RCC 7860 (cell line): ENCODE results near the gene ATXN7L1.

Source experiments
- DNase-seq: peaks from one replicate; pipeline ENCODE4 v3.0.0-alpha.2; 2015; ENCODE audit warnings: low spot score
- FAIRE-seq: peaks from 2 replicates; lab custom pipeline; 2012; peaks lifted over from hg19 to GRCh38; lab: Jason Lieb, UNC

Gene ATXN7L1

GRCh38 chr7:105756367-105756766 lies 120.0 kb downstream of the ATXN7L1 start:
- FAIRE-seq, result no peak
- DNase-seq, result no peak

GRCh38 chr7:105752671-105753275 lies 123.6 kb downstream of the ATXN7L1 start:
- FAIRE-seq (no peak), DNase-seq (no peak)

DNA sequence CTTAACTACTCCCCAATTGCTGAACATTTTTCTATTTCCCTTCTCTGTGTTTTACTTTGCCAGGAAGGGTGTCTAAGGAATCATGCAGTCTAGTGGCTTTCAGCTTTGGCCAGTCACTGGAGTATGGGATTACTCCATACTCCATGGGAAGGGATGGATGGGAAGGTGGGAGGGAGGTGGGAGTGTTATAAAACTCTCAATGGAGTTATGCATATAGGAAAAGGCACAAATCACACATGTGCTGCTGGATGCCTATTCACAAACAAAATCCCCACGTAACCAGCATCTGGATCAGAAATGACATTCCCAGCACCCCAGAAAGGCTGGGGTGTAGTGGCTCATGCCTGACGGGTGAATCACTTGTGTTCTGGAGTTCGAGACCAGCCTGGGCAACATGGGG lies 125.3 kb downstream of the ATXN7L1 start:
- FAIRE-seq (no peak), DNase-seq (no peak)

DNA sequence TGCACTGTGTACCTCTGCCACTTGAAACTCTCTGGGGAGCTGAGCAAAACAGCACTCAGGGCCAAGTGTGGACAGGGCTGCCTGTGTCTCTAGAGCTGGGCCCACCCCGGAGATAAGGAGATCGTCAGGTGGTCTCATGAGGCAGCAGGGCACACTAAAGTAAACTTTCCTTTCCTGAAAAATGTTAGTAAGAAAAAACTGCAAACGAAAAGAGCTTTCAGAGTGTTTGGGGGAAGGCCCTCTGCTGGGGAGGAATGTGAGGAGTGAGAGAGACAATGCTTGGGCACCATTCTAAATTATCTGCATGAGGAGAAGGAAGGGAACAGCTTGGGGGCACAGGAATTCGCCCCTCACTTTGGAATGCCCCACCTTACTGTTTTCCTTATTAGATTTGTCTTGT lies 127.7 kb downstream of the ATXN7L1 start:
- DNase-seq (no peak), FAIRE-seq (no peak)

GRCh38 chr7:105745681-105746330 lies 130.6 kb downstream of the ATXN7L1 start:
- DNase-seq, result no peak
- no peak for FAIRE-seq

DNA sequence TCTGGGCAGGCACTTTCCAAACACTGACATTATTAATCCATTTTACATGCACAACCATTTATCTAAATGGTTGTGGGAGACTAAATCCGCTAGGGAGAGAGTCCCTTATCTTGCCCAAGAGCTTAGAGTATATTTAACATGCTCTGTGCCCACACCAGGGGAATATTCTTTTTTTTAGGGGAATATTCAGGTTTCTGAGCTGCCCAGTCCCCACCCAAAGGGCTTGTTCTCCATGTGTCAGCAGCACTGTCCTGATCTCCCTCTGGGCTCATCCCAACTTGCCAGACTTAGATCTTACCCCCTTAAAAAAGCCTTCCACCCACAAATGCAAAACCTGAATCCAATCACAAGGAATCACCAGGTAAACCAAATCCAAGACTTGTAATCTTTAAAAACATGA lies 132.1 kb downstream of the ATXN7L1 start:
- FAIRE-seq (no peak), DNase-seq (no peak)

DNA sequence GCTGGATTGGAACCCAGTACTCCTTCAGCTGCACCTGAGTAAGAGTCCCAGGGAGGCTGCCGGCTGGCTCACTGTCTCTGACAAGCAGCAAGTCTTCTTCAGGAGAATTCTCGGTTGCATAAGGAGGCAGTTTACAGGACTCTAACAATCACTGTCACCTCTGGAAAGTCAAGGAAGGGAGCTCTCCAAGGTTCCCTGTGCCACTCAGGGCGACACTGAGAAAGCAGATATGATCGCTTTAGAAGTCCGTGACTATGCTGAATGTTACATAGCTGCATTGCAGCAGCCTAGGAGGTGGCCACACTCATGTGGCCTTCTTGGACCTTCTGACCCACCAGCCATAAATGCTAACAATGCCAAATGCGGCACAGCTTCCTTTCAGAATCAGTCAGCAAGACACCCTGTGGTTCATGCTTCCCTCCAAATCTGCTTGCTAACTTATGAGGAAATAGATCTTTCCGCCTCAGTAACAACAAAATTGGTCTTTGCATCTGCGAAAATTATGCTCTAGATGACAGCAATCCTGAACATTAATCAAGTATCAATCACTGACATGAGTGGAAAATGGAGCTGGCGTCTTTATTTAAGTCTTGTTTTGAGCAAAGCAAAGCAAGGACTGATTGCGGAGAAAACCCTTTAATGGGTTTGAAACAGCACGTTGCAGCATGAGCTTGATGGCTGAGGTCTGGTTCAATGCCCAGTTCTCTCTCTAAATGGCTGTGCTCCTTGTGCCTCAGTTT lies 132.9 kb downstream of the ATXN7L1 start:
- no peak for FAIRE-seq

GRCh38 chr7:105742787-105743186 lies 133.6 kb downstream of the ATXN7L1 start:
- FAIRE-seq (no peak), DNase-seq (no peak)

More for the DNA sequence above, 132.9 kb downstream of the ATXN7L1 start:
- no peak for DNase-seq

- FAIRE-seq, result no peak
- no peak for DNase-seq
Measured at GRCh38 chr7:105741982-105742381, 134.4 kb downstream of the ATXN7L1 start.

GRCh38 chr7:105738133-105738532 lies 138.3 kb downstream of the ATXN7L1 start:
- FAIRE-seq (no peak), DNase-seq (no peak)

DNA sequence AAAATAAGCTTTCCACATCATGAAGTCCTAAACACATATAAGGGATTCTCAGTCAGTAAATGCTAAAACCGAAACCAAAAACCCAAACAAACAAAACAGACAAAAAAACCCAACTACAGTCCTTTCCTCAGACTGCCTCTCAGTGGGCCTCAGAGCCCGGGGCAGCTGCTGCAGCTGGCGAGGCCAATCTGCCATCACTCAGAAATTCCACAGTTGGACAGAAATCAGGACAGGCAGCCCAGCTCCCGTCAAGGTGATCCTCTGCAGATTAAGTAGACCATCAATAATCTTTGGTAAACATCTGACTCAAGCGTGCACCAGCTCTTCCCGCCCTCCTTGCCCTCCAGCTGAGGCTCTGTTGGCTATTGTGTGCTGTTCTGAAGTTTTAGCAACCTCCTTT lies 142.2 kb downstream of the ATXN7L1 start:
- DNase-seq (no peak), FAIRE-seq (no peak)

DNA sequence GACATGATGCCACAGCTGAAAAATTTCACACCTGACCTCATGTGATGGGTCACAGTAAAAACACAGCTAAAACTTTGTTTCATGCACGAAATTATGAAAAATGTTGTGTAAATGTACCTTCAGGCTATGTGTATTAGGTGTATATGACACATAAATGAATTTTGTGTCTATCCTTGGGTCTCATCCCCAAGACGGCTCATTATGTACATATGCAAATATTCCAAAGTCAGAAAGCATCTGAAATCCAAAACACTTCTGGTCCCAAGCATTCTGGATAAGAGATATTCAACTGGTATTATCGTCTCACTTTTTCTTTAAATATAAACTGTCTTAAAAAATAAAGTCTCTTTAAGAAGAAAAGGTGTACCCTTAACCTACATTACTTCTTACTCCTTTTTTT lies 145.4 kb downstream of the ATXN7L1 start:
- no peak for FAIRE-seq
- no peak for DNase-seq

- FAIRE-seq (no peak), DNase-seq (no peak)
Measured at GRCh38 chr7:105728028-105728427, 148.4 kb downstream of the ATXN7L1 start.

GRCh38 chr7:105724688-105725087 lies 151.7 kb downstream of the ATXN7L1 start:
- no peak for FAIRE-seq
- no peak for DNase-seq

DNA sequence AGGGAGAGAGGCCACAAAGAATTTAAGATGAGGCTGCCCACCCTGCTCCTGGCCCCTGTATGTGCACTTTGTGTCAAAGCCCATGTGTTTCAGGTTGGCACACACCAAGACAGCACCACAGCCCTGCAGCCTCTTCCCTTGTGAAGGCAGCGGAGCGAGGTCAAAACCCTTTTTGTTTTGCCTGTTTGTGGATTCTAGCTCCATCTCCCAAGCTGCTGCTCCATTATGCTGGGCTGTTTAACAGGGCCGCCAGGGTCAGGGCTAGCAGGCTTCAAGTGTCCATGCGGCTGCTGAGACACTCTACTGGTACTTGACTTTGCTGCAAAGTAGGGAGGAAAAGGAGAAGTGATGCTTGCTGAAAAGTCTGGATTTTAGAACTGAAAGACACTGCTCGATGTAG lies 152.8 kb downstream of the ATXN7L1 start:
- FAIRE-seq (no peak), DNase-seq (no peak)

- FAIRE-seq (no peak), DNase-seq (no peak)
Measured at GRCh38 chr7:105721571-105722104, 154.8 kb downstream of the ATXN7L1 start.

- DNase-seq (no peak), FAIRE-seq (no peak)
Measured at GRCh38 chr7:105719919-105720318, 156.5 kb downstream of the ATXN7L1 start.

DNA sequence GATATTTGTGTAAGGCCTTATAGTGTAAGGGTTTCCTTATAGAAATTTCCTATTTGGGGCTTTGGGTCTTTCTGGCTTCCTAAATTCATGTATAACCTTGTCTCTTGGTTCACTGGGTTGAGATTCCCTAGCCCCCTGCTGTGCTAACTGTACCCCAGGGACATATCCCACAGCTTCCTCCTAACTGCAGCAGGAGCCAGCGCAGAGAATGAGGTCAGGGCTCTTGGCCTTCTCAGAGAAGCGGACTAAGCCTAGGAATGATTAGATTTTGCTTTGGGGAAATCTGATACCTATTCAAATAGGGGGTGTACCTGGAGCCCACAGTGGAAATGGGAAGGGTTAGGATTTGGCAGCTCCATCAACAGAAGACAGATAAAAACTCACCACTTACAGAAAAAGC lies 157.0 kb downstream of the ATXN7L1 start:
- FAIRE-seq (no peak), DNase-seq (no peak)

DNA sequence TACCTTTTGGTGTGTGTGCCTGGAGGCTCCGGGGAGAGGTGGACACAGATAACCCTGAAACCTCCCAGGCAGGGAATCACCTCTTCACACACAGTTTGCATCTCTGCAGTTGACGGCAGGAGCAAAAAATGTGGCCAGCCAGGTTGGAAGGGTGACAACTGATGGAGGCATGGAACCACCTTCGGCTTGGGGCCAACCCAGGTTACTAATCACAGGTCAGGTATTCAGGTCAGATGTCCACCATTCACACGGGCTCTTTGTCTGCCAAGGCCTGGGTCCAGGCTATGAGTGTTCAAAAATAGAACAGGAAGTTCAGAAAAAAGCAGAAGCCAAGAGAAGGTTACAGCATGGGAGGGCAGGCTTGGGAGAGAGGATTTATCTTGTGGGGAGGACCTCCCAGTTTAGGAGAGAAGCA lies 157.9 kb downstream of the ATXN7L1 start:
- DNase-seq, result no peak
- no peak for FAIRE-seq

DNA sequence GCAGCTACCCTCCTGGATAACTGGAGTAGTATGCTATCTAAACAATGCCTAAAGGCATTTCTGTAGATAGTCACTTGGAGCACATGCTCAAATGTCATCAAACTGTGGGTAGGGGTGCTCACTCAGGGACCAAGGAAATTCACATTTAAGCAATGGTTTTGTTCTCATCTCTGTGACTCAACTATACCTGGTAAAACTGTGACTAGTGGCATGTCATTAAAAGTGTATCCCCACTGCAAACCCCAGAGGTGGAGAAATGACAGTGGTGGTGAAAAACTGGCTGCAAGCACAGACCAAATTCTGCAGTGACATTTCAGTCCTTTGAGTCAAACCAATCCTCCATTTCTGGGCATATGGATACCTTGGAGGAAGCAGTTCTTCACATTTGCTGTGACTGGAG lies 160.9 kb downstream of the ATXN7L1 start:
- DNase-seq (no peak), FAIRE-seq (no peak)

DNA sequence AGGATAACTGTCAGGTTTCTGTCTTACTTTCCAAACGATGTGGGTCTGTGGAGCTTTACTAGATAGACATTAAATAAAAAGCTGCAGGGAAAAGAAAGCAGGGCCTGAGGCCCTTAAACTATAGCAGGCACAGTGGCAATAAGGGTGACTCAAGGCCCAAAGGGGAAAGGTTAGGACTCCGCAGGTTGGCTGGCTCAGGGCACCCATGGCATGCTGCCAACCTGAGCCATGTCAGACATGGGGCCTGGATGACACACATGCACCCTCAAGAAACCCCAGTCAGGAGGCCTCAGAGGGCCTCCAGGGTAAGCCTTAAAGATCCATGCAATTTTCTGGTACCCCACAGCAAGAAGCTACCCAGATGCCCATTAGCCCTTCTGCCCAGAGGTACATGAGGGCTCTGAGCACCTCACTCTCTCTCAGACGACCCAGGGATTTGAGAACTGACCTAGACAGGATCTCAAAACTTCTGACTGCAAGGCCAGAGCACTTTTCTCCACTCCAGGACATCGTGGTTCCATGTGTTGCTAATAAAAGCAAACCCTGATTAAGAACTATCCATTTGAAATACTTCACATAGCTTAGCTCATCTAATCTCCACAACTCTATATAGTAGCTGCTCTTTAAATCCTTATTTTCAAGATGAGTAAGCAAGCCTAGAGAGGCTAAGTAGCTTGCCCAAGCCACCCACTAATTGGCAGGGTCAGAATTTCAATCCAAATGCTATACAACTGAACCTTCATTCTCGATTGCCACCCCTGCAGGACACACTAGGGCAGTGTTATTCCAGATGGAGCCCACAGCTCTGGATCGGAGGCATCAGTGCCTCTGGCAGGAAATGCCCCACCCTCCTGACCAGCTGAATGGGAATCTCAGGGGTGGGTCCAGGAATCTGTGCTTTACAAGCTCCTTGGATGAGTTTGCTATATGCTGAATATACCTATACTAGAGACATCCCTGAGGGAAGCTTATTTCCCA lies 162.6 kb downstream of the ATXN7L1 start:
- DNase-seq, result no peak
- no peak for FAIRE-seq
